Activated CD4-positive, alpha-beta T cell treated with anti-CD3 and anti-CD28 coated beads, Interleukin-2, amount 10 ng/mL, durations not matched to agents 24 days and 14 days (primary cell): ENCODE measurements around the gene KRTAP5-6. TPM values are rescaled to one million over a fixed set of nuclear protein-coding genes. Genes with fewer than 3 reads are reported as not detected.

Source experiments
- DNase-seq: peaks from one replicate; pipeline ENCODE4 v3.0.0; 2022
- H3K27ac Mint-ChIP-seq: one replicate; pipeline ENCODE4 v1.8.0; 2022; ENCODE audit warnings: mild to moderate bottlenecking, mixed read lengths
- H3K27me3 Mint-ChIP-seq: one replicate; pipeline ENCODE4 v1.8.0; 2022; ENCODE audit warnings: mixed read lengths
- H3K36me3 Mint-ChIP-seq: one replicate; pipeline ENCODE4 v1.8.0; 2022; ENCODE audit warnings: low read depth, mild to moderate bottlenecking, mixed read lengths
- H3K4me1 Mint-ChIP-seq: one replicate; pipeline ENCODE4 v1.8.0; 2021; ENCODE audit warnings: mixed read lengths
- H3K4me3 Mint-ChIP-seq: one replicate; pipeline ENCODE4 v1.8.0; 2022; ENCODE audit warnings: mild to moderate bottlenecking, moderate library complexity, mixed read lengths
- H3K9me3 Mint-ChIP-seq: one replicate; pipeline ENCODE4 v1.8.0; 2021; ENCODE audit warnings: mixed read lengths
- intact Hi-C: fragments of 100-400 bp; cut with micrococcal nuclease; formaldehyde crosslinking; loops from one replicate; pipeline ENCODE4 v1.15.1; 2023
- total RNA-seq: library from RNA; stranded (reverse); gene quantifications from 2 replicates; pipeline ENCODE4 v1.2.3, GENCODE V29; 2022

KRTAP5-6 gene
- total RNA-seq, 1 donor from 2014 or later, result not detected

DNA sequence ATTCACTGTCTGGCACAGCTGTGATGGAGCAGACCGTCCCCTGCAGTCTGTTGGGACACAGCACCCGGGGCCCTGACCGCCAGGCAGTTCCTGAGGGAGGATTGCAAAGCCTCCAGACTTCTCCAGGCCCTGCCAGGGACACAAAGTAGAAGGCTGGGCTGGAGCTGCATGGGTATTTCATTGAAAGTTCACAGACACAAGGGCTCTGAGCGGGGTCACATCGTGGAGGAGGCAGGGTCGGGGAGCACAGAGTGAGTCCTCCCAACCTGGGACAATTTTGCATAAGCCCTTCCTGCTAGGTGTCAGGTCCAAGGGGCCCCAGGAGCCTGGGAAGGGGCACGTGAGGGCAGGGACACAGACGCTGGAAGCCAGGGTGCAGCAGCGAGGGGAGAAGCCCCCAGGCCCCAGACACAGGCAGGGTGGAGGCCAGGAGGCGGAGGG lies 37.7 kb downstream of the KRTAP5-6 start:
- intact Hi-C loops, result no loop called here

DNA sequence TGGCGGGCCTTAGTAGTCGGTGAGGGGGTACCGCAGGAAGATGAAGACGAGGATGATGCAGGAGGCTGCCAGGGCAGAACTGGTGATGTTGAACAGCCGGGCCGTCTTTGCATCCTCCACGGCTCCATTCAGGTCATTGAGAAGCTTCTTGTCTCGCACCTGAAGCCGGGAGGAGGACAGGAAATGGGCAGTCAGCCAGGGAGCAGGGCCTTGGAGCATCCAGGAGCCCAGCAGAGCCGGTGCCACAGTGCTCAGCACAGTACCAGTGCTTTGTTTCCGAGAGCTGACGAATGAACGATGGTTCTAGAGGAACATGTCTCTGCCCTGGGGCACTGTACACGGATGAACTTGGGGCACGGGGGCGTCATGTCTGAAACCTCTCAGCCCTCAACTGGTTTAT lies 38.3 kb downstream of the KRTAP5-6 start:
- H3K9me3 Mint-ChIP-seq, result peaks cover 27% of the 10 kb centered on the region
- peaks cover 1% of the 10 kb centered on the region for H3K4me1 Mint-ChIP-seq
- no peak for DNase-seq
- peaks cover 3% of the 10 kb centered on the region for H3K27me3 Mint-ChIP-seq
- H3K36me3 Mint-ChIP-seq, result peaks cover 2% of the 10 kb centered on the region
- H3K4me3 Mint-ChIP-seq, result no peak overlapping the region
- intact Hi-C loops, result no loop called here
- H3K27ac Mint-ChIP-seq, result no peak overlapping the region

More for the DNA sequence above, 37.7 kb downstream of the KRTAP5-6 start:
- H3K36me3 Mint-ChIP-seq, result peaks cover 2% of the 10 kb centered on the region
- H3K4me3 Mint-ChIP-seq, result no peak overlapping the region
- no peak for DNase-seq
- H3K27me3 Mint-ChIP-seq, result peaks cover 6% of the 10 kb centered on the region
- peaks cover 3% of the 10 kb centered on the region for H3K4me1 Mint-ChIP-seq
- H3K27ac Mint-ChIP-seq, result no peak overlapping the region
- H3K9me3 Mint-ChIP-seq, result peaks cover 27% of the 10 kb centered on the region

DNA sequence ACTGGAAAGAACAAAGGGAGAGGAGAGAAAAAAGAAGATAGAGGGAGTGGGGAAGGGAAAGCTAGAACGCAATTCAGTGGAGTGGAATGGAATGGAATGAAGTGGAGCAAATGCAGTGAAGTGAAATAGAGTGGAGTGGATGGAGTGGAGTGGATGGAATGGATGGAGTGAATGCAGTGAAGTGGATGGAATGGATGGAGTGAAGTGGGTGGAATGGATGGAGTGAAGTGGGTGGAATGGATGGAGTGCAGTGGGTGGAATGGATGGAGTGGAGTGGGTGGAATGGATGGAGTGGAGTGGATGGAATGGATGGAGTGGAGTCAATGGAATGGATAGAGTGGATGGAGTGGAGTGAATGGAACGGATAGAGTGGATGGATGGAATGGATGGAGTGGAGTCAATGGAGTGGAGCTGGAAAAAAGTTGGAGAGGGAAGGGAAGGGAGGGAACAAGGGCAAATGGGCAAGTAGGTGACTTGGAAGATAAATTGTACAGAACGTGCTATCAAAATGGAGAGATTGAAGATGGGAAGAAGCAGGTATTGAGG lies 39.5 kb downstream of the KRTAP5-6 start:
- intact Hi-C loops, result no loop called here
- peaks cover 3% of the 10 kb centered on the region for H3K27me3 Mint-ChIP-seq
- peaks cover 1% of the 10 kb centered on the region for H3K4me1 Mint-ChIP-seq
- no peak overlapping the region for H3K4me3 Mint-ChIP-seq
- no peak overlapping the region for H3K27ac Mint-ChIP-seq
- H3K9me3 Mint-ChIP-seq, result peaks cover 24% of the 10 kb centered on the region
- H3K36me3 Mint-ChIP-seq, result peaks cover 2% of the 10 kb centered on the region
- no peak for DNase-seq

- H3K4me1 Mint-ChIP-seq, result peaks cover 1% of the 10 kb centered on the region
- peaks cover 24% of the 10 kb centered on the region for H3K9me3 Mint-ChIP-seq
- DNase-seq, result no peak
- peaks cover 3% of the 10 kb centered on the region for H3K27me3 Mint-ChIP-seq
- no peak overlapping the region for H3K4me3 Mint-ChIP-seq
- H3K27ac Mint-ChIP-seq, result no peak overlapping the region
- intact Hi-C loops, result no loop called here
- H3K36me3 Mint-ChIP-seq, result peaks cover 2% of the 10 kb centered on the region
Observed at GRCh38 chr11:1737080-1737757, 40.2 kb downstream of the KRTAP5-6 start.

DNA sequence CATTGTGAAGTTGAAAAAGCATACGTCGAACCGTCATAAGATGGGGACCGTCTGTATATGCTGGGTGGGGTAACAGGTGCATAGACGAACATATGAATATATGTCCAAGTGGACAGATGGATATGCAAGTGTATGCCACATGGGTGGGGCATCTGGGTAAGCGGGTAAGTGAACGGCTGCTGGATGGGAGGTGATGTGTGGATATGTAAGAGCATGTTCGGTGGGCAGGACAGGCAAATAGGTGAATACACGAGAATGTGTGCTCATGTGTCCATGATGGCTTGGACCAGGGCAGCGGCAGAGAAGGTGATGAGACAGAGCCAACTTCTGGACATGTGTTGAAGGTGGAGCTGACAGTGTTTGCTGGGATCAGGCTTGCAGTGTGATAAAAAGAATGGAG lies 41.4 kb downstream of the KRTAP5-6 start:
- Mint-ChIP-seq H3K27ac (no peak overlapping the region), H3K36me3 (peaks cover 2% of the 10 kb centered on the region), H3K4me3 (no peak overlapping the region), H3K27me3 (peaks cover 3% of the 10 kb centered on the region), H3K9me3 (peaks cover 24% of the 10 kb centered on the region), H3K4me1 (peaks cover 1% of the 10 kb centered on the region)
- DNase-seq, result no peak
- intact Hi-C loops, result no loop called here

- H3K27me3 Mint-ChIP-seq, result peaks cover 3% of the 10 kb centered on the region
Observed at GRCh38 chr11:1739576-1739975, 42.6 kb downstream of the KRTAP5-6 start.

GRCh38 chr11:1740786-1741530 lies 44.0 kb downstream of the KRTAP5-6 start:
- Mint-ChIP-seq H3K9me3 (peaks cover 20% of the 10 kb centered on the region), H3K27me3 (peaks cover 3% of the 10 kb centered on the region), H3K36me3 (peaks cover 2% of the 10 kb centered on the region), H3K27ac (no peak overlapping the region), H3K4me1 (no peaks in the 10 kb centered on the region), H3K4me3 (no peak overlapping the region)
- no peak for DNase-seq
- intact Hi-C loops, result no loop called here

More at GRCh38 chr11:1739576-1739975, 42.6 kb downstream of the KRTAP5-6 start:
- no peak for DNase-seq
- intact Hi-C loops, result no loop called here
- H3K27ac Mint-ChIP-seq, result no peak overlapping the region
- no peak overlapping the region for H3K4me3 Mint-ChIP-seq
- H3K4me1 Mint-ChIP-seq, result no peaks in the 10 kb centered on the region
- H3K9me3 Mint-ChIP-seq, result peaks cover 24% of the 10 kb centered on the region
- peaks cover 2% of the 10 kb centered on the region for H3K36me3 Mint-ChIP-seq

GRCh38 chr11:1741741-1742140 lies 44.7 kb downstream of the KRTAP5-6 start:
- intact Hi-C loops, result no loop called here
- Mint-ChIP-seq H3K4me3 (no peak overlapping the region), H3K27ac (no peak overlapping the region), H3K27me3 (peaks cover 3% of the 10 kb centered on the region), H3K36me3 (no peaks in the 10 kb centered on the region), H3K4me1 (no peaks in the 10 kb centered on the region), H3K9me3 (peaks cover 16% of the 10 kb centered on the region)
- DNase-seq, result no peak

- no peak for DNase-seq
- Mint-ChIP-seq H3K4me3 (no peak overlapping the region), H3K36me3 (no peaks in the 10 kb centered on the region), H3K9me3 (peaks cover 15% of the 10 kb centered on the region), H3K4me1 (no peaks in the 10 kb centered on the region), H3K27me3 (peaks cover 3% of the 10 kb centered on the region), H3K27ac (no peak overlapping the region)
- intact Hi-C loops, result no loop called here
Observed at GRCh38 chr11:1742371-1742770, 45.4 kb downstream of the KRTAP5-6 start.

DNA sequence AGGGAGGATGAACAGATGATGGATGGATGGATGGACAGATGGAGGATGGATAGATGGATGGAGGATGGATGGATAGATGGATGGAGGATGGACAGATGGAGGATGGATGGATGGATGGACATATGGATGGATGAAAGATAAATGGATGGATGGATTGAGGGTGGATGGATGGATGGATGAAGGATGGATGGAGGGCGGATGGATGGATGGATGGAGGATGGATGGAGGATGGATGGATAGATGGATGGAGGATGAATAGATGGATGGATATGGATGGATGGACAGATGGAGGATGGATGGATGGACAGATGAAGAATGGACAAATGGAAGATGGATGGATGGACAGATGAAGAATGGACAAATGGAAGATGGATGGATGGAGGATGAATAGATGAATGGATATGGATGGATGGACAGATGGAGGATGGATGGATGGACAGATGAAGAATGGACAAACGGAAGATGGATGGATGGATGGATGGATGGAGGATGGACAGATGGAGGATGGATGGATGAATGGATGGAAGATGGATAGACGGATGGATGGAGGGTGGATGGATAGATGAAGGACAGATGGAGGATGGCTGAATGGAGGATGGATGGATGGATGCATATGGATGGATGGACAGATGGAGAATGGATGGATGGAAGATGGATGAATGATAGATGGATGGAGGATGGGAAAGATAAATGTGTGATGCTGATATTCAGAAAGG lies 46.0 kb downstream of the KRTAP5-6 start:
- intact Hi-C loops, result no loop called here

GRCh38 chr11:1743585-1744136 lies 46.7 kb downstream of the KRTAP5-6 start:
- no peaks in the 10 kb centered on the region for H3K4me1 Mint-ChIP-seq
- no peak overlapping the region for H3K4me3 Mint-ChIP-seq
- peaks cover 5% of the 10 kb centered on the region for H3K9me3 Mint-ChIP-seq
- H3K36me3 Mint-ChIP-seq, result no peaks in the 10 kb centered on the region
- intact Hi-C loops, result no loop called here
- no peak for DNase-seq
- no peak overlapping the region for H3K27ac Mint-ChIP-seq
- peaks cover 7% of the 10 kb centered on the region for H3K27me3 Mint-ChIP-seq

More for the DNA sequence above, 46.0 kb downstream of the KRTAP5-6 start:
- Mint-ChIP-seq H3K36me3 (no peaks in the 10 kb centered on the region), H3K27me3 (peaks cover 3% of the 10 kb centered on the region), H3K27ac (no peak overlapping the region), H3K4me3 (no peak overlapping the region), H3K9me3 (peaks cover 10% of the 10 kb centered on the region), H3K4me1 (no peaks in the 10 kb centered on the region)
- DNase-seq, result no peak

DNA sequence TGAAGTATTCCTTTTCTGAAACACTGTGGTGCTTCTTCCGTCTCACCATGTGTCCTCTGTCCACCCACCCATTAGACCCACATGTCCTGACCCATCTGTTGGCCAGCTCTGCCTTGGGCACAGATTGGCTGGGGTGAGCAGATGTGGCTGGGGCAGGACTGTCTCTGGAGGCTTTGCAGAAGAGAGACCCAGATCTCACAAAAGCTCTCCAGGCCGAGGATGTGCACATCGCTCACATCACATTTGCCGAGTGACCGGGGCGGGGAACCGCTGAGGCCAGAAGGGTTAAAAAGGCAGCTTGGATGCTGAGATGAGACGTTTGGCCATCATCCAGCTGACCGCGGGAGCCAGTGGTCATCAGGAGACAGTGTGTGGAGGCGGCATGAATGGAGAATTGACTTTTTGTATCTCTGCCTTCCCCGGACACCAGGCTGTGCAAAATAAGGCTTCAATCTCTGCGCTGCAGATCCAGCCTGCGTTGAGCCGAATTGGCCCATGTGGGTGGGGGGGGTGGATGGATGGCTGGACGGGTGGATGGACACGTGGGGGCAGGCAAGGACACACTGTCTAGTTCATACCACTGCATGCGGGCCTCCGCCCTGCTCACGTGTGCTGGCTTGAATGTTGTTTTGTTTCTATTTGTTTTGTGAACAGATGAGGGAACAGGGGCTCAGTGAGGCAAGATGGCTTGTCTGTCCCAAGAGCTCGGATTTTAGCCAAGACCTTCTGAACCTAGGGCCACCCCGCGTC lies 47.3 kb downstream of the KRTAP5-6 start:
- H3K9me3 Mint-ChIP-seq, result peaks cover 5% of the 10 kb centered on the region
- no peak for DNase-seq
- peaks cover 7% of the 10 kb centered on the region for H3K27me3 Mint-ChIP-seq
- H3K4me3 Mint-ChIP-seq, result no peak overlapping the region
- no peak overlapping the region for H3K27ac Mint-ChIP-seq
- H3K4me1 Mint-ChIP-seq, result no peaks in the 10 kb centered on the region
- intact Hi-C loops, result no loop called here
- H3K36me3 Mint-ChIP-seq, result no peaks in the 10 kb centered on the region
